ENCODE results near the gene DGKH.

DNA sequence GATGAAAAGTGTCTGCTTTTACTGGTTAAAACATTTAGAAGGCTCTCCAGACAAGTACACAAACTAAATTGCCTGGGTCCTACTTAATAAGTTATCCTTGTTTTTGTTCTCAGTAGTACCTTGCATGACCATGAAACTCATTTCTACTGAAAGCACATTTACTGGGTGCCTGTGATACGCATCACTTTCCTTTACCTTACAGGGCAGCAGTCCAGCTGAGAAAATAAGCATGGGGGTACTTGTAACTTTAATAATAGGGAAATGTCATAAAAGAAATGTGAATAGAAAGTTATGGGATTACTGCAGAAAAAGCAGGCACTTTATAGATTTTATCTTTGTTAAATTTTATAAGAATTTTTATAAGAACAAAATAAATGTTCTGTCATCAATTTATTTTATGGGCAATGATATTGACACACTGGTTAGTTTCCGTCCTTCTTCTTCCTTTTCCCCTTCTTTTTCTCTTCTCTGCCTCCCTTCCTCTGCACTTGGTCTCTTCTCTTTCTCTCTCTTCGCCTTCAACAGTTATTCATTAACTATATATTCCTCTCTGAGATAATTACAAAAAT is 116.2 kb downstream of the DGKH start:
- TF ChIP-seq CTCF (conservative IDR thresholded peaks at IDR 0.05 in 1 of 2, IDR thresholded peaks at IDR 0.05 in 1 of 2; ENCODE audit: extremely low read depth in 1 of 2, insufficient read depth in 1 of 2, low read depth in 1 of 2, low read length in 2 of 2): no peak
- no peak for TF ChIP-seq EZH2 (IDR thresholded peaks at IDR 0.05; ENCODE audit: borderline replicate concordance, low read length)
